HG03565 (cell line): Measurements from ENCODE around the gene ZKSCAN8.

ENCODE experiments used
- ATAC-seq: cut with Tn5 transposase; IDR thresholded peaks from one replicate; pipeline ENCODE4 v1.9.1; 2021; ENCODE audit warnings: mild to moderate bottlenecking, moderate library complexity; ENCODE audit not compliant: unreplicated experiment

ZKSCAN8 gene

GRCh38 chr6:28205879-28206278 is 64.2 kb downstream of the ZKSCAN8 start:
- no peak for ATAC-seq

DNA sequence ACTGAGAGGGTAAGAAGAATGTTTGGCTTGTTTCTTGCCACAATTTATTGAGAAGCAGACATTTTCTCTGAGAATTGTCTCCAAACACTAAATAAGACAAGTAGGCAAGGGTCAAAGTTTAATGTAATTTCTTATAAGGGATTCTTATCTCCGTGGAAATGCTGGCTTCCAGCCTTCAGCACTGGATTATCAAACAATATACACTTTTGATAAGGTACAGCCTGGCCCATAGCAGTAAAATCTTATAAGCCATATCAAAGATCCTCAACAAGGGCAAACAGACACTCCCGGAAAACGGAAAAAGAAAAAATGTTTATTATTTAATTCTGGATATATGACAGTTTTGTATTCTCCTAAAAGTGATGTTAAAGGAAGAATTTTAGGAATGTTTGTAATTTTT is 64.8 kb downstream of the ZKSCAN8 start:
- ATAC-seq: no peak

GRCh38 chr6:28206928-28207509 is 65.3 kb downstream of the ZKSCAN8 start:
- no peak for ATAC-seq

GRCh38 chr6:28207510-28208110 is 65.9 kb downstream of the ZKSCAN8 start:
- no peak for ATAC-seq

DNA sequence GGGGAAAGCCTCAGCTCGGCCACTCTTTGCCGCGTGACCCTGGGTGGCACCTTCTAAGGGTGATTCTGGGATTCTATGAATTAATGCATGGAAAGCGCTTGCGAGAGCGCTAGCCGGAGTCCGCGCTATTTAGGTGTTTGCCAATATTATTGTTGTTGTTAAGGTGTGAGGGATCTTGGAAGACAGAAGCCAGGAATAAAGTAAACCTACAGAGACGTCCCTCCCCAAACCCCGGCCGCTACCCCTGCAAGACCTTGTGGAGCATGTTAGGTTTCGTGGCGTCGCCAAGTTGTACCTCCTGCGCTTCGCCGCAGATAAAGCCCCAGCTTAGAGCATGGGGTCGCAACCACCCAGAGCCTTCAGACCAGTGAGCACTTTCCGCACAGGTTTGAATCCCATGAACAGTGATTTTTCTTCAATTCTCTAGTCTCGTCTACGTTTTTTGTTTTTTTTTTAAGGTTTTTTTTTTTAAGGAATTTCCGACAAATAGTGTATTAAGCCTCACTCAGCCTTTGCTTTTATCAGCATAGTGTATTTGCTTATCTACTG is 66.5 kb downstream of the ZKSCAN8 start:
- ATAC-seq: no peak
